GM21576 (cell line): ENCODE data around the gene NLN.
"Not testable (repeated sequence)": the region's sequence is repeated elsewhere in the genome, so short reads cannot be mapped to it uniquely, and the experiment has no call there.

Experiments used
- ATAC-seq: cut with Tn5 transposase; IDR thresholded peaks from one replicate; pipeline ENCODE4 v1.9.1; 2021; ENCODE audit warnings: mild to moderate bottlenecking, moderate library complexity; ENCODE audit not compliant: unreplicated experiment

NLN gene

GRCh38 chr5:65721720-65722574 is at the start of gene NLN, which contains the start of gene SGTB:
TSS of gene NLN (plus strand) at chr5:65722205. CDS start at chr5:65722374, 169 bp downstream.
TSS of gene SGTB (minus strand) at chr5:65722109. CDS start at chr5:65720807, 1,302 bp downstream.
- peak; percentile 87 for ATAC-seq

DNA sequence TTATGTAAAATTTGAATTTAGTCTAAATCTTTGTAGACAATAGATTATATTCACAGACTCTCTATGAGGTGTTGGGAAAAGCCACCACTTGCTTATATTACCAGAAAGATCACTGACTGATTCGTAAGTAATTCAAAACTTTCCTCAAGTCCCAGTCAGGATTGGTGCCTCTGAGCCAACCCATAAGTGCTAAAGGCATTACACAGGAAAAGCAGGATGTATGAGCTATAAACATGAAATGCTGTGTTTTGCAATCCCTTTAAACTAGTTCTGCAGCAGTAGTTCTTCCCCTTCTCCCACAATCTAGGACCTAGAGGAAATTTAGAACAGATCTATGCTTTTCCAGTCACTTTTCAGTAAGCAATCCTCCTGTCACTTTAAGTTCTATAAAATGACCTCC is 49.2 kb upstream of the NLN start:
- ATAC-seq = no peak

DNA sequence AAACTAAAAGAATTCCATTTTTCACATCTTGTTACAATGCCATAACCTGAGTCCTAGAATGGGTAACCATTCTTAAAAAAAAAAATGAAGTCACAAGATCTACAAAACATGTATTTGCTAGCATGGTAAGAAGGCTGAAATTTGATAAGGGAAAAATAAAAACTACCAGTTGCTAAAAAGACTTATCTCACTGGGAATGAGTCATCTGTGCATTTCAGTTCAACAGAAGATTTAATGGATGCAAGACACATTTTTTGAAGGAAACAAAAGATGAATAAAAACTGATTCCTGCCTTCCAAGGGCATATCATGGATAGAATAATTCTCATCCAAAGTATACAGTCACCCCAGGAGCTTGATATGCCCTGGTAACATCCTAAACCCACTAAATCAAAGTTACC is 47.3 kb upstream of the NLN start:
- no peak for ATAC-seq

GRCh38 chr5:65676056-65676455 is 45.9 kb upstream of the NLN start:
- ATAC-seq = not testable (repeated sequence)

- no peak for ATAC-seq
Observed at GRCh38 chr5:65682148-65682547, 39.9 kb upstream of the NLN start.

DNA sequence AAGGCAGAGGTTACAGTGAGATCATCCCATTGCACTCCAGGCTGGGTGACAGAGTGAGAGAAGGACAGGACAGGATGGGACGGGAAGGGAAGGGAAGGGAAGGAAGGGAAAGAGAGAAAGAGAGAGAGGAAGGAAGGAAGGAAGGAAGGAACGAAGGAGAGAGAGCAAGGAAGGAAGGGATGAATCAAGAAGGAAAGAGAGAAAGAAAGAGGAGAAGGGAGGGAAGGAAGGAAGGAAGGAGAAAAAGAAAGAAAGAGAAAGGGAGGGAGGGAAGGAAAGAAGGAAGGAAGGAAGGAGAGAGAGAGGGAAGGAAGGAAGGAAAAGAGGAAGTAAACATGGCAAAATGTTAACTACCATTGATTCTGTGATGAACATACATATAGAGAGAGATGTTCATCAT is 28.9 kb upstream of the NLN start:
- no peak for ATAC-seq

DNA sequence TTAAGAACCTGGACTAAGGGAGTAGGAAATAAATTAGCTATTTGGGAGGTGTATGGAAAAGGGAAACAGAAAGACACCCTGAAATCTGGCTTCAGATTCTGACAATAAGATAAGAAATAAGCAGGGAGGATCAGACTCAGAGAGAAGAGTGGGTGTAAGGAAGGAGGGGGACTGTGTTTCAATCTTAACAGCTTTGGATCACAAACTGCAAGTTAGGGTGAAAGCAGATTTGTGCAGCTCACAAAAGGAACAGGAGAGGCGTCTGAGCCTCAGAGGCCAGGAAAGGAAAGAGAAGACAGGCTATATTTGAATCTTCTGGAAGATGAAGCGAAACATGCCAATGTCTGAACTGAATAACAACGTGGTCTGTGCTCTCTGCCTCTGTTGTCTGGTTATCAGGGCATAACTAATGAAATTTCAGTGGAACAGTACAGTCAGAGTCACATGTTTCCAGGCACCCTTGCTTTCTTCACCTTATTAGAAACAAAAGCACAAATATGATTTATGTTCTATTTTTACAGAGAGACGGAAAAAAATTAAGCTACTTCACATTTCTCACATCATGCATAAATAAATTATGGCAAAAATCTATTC is 26.7 kb upstream of the NLN start:
- no peak for ATAC-seq

GRCh38 chr5:65695896-65696295 is 26.1 kb upstream of the NLN start:
- no peak for ATAC-seq

DNA sequence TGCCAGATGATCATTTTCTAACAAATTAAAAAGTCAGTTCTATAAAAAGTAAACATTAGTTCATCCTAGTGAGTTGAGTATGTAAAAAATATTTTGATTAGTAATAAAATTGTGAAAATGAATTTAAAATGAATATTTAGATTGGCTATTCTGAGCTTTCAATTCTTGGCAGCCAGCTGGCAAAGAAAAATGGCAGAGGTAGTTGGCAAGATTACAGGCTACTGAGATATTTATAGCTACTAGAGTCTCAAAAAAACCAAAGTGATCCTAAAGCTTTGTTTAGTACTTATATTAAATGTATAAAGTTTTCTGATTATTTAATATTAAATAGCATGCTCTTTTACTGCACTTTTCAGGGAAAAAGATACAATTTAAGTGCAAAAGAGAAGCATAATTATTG is 25.1 kb upstream of the NLN start:
- ATAC-seq = no peak

DNA sequence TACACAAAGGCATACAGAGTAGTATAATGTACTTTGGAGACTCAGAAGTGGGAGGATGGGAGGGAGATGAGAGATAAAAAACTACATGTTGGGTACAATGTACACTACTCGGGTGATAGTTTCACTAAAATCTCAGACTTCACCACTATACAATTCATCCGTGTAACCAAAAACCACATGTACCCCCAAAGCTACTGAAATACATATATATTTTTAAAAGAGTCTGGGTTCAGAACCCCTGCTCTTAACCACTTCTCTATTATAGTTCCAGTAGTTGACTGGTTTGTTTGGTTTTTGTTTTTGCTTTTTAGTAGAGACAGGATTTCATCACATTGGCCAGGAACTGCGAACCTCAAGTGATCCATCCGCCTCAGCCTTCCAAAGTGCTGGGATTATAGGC is 22.7 kb upstream of the NLN start:
- no peak for ATAC-seq

- ATAC-seq = no peak
Observed at GRCh38 chr5:65702036-65702435, 20.0 kb upstream of the NLN start.

DNA sequence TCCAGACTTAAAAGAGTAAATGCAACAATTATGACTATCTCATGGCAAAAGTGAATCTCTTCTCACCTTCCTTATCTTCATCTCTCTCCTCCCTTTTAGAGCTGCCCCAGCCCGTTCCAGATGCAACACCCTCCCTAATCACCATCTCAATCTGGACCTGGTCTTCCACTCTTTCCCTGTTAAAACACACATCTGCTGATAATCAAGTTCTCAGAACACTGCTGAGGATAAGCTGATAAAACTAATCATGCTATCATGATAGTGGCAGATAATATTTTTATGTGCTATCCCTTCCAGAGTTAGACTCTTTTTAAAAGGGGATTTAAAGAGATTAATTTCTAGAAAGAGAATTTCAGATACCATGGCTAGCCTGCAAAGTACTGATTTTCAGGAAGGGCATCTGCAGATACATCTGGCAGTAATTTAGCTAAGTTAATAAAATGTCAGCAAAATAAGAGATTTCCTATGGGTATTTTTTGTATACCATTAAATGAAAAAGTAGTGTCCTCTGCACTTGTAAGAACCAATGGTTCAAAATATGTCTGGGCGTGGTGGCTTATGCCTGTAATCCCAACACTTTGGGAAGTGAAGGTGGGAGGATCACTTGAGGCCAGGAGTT is 17.3 kb upstream of the NLN start:
- no peak for ATAC-seq

- ATAC-seq = no peak
Observed at GRCh38 chr5:65707663-65708062, 14.3 kb upstream of the NLN start.

GRCh38 chr5:65708145-65708544 is 13.9 kb upstream of the NLN start:
- ATAC-seq = no peak

DNA sequence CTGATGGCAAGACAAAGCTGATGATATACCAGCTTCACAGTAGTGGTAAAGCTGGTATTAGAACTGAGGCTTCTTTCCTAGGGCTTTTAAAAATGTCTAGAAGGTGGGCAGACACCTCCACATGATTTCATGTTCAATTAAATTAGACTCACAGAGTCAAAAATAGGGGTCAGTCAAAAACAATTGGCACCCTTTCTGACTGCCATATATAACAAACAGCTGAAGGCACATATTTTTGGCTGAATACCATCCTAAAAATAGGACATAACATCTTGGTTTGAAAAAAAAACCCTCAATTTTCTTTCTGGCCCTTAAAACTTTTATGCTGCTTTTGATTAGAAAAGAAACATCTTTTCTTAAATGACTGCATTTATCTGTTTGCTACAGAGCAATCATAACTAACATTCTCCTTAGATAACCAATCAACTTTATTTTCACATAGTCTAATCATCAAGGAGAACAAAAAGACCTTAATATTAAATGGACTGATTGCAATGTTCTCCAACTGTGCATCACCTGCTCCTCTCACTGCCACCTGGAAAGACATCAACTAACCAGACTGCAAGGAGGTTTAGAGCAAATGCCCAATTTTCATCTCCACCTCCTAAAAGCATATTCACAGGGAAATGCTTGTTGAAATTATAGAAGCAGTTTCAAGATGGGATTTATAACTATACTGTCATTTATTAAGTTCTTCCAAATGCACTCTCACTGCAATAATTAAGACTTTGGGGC is 3.3 kb upstream of the NLN start:
- ATAC-seq = no peak

DNA sequence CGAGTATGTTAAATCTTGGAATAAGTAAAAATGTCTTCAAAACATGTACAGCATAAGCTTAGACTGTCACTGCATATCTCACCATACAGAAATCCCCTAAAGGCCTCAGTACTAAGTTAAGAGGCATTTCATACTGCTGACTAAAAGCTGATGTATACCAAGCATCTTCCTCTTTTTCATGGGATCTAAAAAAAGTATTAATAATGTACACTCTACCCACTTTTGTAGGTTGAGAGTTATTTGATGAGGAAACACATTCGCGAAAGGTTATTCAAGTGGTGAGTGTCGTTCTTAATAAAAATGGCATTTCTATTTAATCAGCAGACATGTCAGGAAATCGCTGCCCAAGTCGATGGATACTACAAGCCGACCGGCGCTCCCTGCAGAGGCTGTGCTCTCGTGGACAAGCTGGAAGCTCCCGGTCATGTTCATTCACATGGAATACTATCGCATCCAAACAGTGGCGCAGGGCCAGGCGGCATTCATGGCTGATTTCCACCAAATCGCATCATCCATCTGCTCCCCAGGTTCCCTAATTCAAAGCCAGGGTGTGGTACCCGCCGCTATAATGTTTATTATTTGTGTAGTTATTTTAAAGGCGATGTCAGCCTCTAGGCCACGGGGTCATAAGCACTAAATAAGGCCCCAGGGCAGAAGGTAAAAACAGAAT is 820 bp upstream of the NLN start:
- ATAC-seq = peak; percentile 6

GRCh38 chr5:65722575-65723403 is 784 bp downstream of the NLN start:
- no peak for ATAC-seq

- ATAC-seq = no peak
Observed at GRCh38 chr5:65727491-65728156, 5.6 kb downstream of the NLN start.

DNA sequence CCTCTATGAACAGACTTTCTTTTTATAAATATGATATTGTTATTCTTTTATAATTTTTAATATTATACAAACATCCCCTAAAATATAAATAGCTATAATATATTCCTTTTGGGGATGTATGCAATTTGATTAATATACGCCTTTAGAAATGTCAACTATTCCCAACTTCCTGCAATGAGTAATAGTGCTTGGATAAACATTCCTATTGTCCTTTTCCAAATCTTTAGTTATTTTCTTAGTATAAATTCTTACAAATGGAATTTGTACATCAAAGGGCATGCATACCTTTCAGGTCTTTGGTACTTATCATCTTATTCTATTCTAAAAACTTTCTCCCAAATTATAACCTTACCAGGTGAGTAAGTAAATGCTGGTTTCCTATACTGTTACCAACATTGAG is 6.2 kb downstream of the NLN start:
- ATAC-seq = no peak
